ENCODE results near the gene CARS1.

CARS1 gene

DNA sequence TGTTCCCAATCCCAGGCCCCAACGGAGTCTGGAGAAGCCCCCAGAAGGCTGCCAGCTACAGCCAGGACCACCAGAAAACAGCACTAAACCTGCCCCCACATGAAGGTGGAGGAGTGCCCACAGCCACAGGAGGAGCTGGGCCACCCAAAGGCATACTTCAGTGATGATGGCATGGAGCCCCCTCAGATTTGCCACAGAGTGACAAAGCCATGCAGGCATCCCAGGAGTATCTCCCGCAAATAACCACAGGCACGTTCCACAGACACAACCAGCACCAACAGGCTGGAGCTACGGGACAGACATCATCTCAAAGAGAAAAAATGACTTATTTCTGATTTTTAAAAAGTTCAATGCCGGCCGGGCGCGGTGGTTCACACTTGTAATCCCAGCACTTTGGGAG, 10.6 kb downstream of the CARS1 start:
- DNase-seq = no peak
- peaks cover 17% of the 10 kb centered on the region for H3K4me1 ChIP-seq
- TF ChIP-seq, protein P1, sequence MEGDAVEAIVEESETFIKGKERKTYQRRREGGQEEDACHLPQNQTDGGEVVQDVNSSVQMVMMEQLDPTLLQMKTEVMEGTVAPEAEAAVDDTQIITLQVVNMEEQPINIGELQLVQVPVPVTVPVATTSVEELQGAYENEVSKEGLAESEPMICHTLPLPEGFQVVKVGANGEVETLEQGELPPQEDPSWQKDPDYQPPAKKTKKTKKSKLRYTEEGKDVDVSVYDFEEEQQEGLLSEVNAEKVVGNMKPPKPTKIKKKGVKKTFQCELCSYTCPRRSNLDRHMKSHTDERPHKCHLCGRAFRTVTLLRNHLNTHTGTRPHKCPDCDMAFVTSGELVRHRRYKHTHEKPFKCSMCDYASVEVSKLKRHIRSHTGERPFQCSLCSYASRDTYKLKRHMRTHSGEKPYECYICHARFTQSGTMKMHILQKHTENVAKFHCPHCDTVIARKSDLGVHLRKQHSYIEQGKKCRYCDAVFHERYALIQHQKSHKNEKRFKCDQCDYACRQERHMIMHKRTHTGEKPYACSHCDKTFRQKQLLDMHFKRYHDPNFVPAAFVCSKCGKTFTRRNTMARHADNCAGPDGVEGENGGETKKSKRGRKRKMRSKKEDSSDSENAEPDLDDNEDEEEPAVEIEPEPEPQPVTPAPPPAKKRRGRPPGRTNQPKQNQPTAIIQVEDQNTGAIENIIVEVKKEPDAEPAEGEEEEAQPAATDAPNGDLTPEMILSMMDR (IDR thresholded peaks at IDR 0.05; ENCODE audit: low read depth, low read length) = no peak
- no peaks in the 10 kb centered on the region for H3K9me3 ChIP-seq
- H3K27me3 ChIP-seq = no peaks in the 10 kb centered on the region
- H3K4me3 ChIP-seq (ENCODE audit: low read depth, low read length) = no peak overlapping the region
- H3K36me3 ChIP-seq = no peaks in the 10 kb centered on the region; the same call in none of the 2 replicates

- no peaks in the 10 kb centered on the region; the same call in none of the 2 replicates for H3K36me3 ChIP-seq
- DNase-seq = no peak
- H3K4me3 ChIP-seq (ENCODE audit: low read depth, low read length) = no peak overlapping the region
- no peaks in the 10 kb centered on the region for H3K9me3 ChIP-seq
- H3K27me3 ChIP-seq = no peaks in the 10 kb centered on the region
- TF ChIP-seq, protein P1 (IDR thresholded peaks at IDR 0.05; ENCODE audit: low read depth, low read length) = 0 out of 2 replicates have a peak, but pooled peaks have one; percentile 6
- H3K4me1 ChIP-seq = peaks cover 15% of the 10 kb centered on the region; the same call in 1 of the 2 replicates
These were observed 11.0 kb downstream of the CARS1 start for GRCh38 chr11:3046190-3046589.

- TF ChIP-seq, protein P1 (IDR thresholded peaks at IDR 0.05; ENCODE audit: low read depth, low read length) = no peak
- Histone ChIP-seq H3K9me3 (no peaks in the 10 kb centered on the region), H3K4me3 (ENCODE audit: low read depth, low read length) (no peak overlapping the region), H3K4me1 (0 out of 2 replicates have a peak, but pooled peaks cover 6% of the 10 kb centered on the region), H3K27me3 (no peaks in the 10 kb centered on the region), H3K36me3 (no peaks in the 10 kb centered on the region; the same call in none of the 2 replicates)
- no peak for DNase-seq
These were observed 12.3 kb downstream of the CARS1 start for GRCh38 chr11:3044915-3045314.

- TF ChIP-seq, protein P1 (IDR thresholded peaks at IDR 0.05; ENCODE audit: low read depth, low read length) = no peak
- Histone ChIP-seq H3K4me3 (ENCODE audit: low read depth, low read length) (no peak overlapping the region), H3K36me3 (no peaks in the 10 kb centered on the region; the same call in 1 of the 2 replicates), H3K4me1 (no peaks in the 10 kb centered on the region), H3K9me3 (no peaks in the 10 kb centered on the region), H3K27me3 (no peaks in the 10 kb centered on the region)
- DNase-seq = no peak
These were observed 13.2 kb downstream of the CARS1 start for GRCh38 chr11:3044004-3044403.

DNA sequence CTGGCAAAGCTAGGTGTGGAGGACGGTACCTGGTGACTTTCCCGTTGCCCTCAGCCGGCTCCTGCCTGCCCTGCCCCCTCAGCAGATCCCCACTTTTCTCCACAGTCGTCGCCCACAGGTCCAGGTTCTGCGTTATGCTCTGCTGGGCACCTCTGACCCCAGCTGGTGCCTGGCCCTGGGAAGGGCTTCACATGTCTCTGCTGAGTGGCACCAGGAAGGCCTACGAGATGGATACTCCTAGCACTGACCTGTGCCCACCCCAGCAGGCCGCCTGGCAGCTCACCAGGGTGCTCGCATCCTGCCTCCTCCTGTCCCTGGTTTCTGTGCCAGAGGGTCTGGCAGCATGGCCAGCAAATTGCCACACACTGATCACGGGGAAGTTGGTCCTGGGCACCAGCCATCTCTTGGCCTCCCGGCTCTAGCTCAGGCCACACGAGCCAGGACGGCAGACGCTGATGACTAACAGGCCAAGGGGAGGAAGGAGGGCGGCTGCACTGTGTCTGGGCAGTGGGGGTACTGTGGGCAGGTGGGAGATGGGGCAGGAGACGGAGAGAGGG, 13.8 kb downstream of the CARS1 start:
- H3K27me3 ChIP-seq = no peaks in the 10 kb centered on the region
- H3K4me3 ChIP-seq (ENCODE audit: low read depth, low read length) = no peak overlapping the region
- H3K36me3 ChIP-seq = no peaks in the 10 kb centered on the region; the same call in 1 of the 2 replicates
- TF ChIP-seq, protein P1 (IDR thresholded peaks at IDR 0.05; ENCODE audit: low read depth, low read length) = no peak
- no peak for DNase-seq
- H3K9me3 ChIP-seq = no peaks in the 10 kb centered on the region
- no peaks in the 10 kb centered on the region for H3K4me1 ChIP-seq

DNA sequence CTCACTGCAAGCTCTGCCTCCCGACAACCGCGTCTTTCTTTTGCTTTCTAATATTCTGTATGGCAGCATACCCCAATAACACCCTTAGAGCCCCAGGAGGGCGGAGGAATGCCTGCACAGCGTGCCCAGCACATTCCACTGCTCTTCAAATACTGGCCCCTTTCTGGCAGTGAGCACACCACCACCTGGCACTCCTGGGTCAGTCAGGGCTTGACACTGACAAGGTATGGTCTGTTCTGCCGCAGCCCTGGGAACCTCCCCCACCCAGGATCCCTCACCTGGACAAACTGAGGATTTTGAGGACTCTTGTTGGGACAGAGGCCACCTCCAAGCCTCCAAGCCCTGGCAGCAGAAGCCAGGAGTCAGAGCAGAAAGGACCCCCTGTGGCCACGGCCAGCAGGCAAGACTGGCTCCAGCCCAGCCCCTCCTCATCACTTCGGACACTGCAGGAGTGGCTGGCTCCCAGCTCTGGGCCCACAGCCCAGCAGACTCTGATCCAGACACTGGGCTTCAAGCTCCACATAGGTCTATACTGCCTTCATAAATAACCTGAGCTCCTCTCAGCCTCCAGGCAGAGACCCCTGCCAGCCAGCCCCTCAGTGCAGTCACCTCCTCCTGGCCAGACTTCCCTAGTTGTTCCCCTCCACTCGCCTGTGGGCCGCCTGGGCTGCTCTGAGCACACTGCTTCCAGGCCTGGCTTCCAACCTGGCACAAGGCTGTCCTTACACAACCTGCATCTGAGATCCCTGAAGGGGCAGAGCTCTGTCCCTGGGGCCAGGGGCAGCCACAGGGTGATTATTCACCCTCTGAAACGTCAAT, 14.5 kb downstream of the CARS1 start:
- no peaks in the 10 kb centered on the region for H3K4me1 ChIP-seq
- H3K36me3 ChIP-seq = peaks cover 3% of the 10 kb centered on the region
- H3K9me3 ChIP-seq = no peaks in the 10 kb centered on the region
- DNase-seq = no peak
- TF ChIP-seq, protein P1 (IDR thresholded peaks at IDR 0.05; ENCODE audit: low read depth, low read length) = no peak
- no peaks in the 10 kb centered on the region for H3K27me3 ChIP-seq
- no peak overlapping the region for H3K4me3 ChIP-seq (ENCODE audit: low read depth, low read length)

Data from BE2C (cell line).